GM19238 (cell line): Measurements from ENCODE around the gene PTK6.
"Not testable (repeated sequence)": the region's sequence is repeated elsewhere in the genome, so short reads cannot be mapped to it uniquely, and the experiment has no call there.

Experiments
- DNase-seq: peaks from one replicate; pipeline ENCODE4 v3.0.0; 2011; ENCODE audit warnings: low spot score; ENCODE audit not compliant: insufficient read length

The PTK6 gene

GRCh38 chr20:63479695-63480419, 57.3 kb downstream of the PTK6 start:
- DNase-seq = not testable (repeated sequence)

GRCh38 chr20:63478346-63479302, 58.6 kb downstream of the PTK6 start:
- no peak for DNase-seq
